NCI-H510A (cell line): Measurements from ENCODE around the gene DAB2IP.

ENCODE experiments used
- DNase-seq: peaks from one replicate; lab custom pipeline; 2025; lab: John Stamatoyannopoulos, UW

The DAB2IP gene

DNA sequence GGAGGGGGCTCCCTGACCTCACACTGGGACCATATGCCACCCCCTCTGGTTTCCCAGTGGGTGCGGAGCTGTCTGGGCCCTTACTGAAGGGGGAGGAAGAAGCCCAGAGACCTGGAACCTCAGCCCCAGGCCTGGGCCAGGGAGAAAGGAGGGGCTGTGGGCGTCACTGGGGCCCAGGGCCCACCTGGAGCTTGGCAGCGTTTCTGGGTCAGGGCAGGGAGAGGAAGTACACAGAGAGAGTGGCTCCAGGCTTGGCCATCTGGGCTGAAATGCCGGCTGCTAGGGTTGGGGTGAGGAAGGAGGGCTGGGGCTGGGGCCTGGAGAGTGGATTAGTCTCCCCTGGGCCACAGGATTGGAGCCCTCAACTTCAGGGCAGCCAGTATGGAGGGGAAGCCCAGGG, 6.4 kb upstream of the DAB2IP start:
- no peak for DNase-seq

DNA sequence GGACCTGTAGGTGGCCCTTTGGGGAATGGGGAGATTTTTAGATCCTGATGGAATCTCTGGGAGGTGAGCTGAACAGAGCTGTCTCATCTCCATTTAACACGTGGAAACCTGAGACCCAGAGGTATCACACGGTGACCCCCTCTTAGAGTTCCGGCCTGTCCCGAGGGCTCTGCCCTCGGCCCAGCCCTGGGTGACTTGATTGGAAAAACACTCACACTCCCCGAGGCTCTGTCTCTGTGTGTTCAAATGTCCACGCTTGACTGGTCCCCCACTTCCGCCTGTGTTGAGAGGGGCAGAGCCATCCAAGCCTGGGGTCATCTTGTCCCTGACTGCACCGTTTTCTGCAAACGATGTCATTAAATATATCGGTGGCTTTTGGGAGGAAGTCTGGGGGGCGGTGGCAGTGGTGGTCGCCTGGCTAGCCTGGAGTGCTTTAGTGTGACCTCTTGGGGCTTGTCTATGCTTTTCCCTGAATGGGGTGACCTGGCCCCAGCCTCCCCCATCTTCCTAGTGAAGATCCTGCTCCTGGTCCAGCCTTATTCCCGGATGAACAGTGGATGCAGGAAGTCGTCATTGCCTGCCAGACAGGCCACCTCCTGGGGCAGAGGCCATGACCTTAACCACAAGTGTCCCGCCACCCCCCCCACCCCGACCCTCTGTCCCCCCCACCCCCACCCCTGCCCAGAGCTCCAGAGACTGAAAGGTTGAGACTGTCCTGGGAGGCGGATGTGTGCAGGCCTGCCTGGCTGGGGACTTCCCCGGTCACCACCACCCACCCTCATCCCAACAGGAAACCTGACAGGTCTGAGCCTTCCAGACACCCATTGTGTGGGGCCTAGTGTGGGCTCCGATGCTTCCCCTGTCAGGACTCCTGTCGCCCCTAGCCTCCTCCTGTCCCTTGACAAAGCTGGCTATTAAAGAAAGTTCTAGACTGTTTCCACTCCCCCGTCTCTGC, 5.3 kb upstream of the DAB2IP start:
- no peak for DNase-seq

DNA sequence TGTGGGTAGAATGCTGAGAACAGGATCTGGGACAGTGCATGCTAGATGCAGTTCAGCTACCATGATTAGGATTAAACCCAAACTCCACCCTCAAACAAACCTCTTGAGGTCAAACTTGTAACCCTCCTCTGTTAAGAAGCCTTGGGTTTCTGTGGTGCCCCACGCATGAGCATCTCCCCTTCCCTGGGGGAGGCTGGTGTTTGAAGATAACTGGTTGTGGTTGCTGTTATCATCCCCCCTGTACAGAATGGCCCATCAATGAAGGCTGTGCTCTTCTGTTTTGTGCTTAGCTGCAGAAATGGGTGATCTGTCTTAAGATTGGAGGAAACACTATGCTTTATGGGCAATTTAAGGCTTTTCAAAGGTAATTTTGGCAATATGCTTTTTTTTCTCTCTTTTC, 4.4 kb upstream of the DAB2IP start:
- DNase-seq, result no peak

DNA sequence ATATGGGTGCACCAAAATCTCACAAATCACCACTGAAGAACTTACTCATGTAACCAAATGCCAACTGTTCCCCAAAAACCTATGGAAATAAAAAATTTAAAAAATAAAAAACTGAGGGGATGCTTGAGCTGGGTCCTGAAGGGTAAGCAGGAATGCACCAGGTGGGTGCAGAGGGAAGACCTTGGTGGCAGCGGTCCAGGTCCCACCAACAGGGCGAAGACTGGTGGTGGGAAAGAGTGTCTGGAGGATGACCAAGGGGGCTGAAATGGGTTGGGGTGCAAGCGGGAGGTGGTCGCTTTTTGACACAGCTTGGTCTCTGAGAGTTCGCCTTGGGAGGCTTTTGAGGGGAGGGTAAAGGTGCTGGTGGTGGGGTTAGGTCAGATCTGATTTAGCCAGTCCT, 3.3 kb upstream of the DAB2IP start:
- no peak for DNase-seq

DNA sequence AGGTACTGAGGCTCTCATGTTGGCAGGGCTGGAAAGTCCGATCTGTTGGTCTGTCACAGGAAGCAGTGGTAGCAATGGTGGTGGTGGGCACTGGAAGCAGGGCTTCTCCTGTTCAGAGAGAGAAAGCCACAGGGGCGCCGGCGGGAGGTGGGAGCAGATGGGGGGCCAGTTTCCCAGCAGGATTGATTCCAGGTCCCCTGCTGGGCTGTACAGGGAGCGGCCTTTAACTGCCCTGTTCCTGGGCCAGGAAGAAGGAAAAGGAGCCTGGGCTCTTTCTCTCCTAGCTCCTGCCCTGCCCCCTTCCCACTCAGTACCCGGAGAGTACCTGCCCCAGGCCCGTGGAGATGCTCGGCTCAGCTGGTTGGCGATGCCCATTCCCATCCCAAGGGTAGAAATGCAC, 2.6 kb upstream of the DAB2IP start:
- no peak for DNase-seq

DNA sequence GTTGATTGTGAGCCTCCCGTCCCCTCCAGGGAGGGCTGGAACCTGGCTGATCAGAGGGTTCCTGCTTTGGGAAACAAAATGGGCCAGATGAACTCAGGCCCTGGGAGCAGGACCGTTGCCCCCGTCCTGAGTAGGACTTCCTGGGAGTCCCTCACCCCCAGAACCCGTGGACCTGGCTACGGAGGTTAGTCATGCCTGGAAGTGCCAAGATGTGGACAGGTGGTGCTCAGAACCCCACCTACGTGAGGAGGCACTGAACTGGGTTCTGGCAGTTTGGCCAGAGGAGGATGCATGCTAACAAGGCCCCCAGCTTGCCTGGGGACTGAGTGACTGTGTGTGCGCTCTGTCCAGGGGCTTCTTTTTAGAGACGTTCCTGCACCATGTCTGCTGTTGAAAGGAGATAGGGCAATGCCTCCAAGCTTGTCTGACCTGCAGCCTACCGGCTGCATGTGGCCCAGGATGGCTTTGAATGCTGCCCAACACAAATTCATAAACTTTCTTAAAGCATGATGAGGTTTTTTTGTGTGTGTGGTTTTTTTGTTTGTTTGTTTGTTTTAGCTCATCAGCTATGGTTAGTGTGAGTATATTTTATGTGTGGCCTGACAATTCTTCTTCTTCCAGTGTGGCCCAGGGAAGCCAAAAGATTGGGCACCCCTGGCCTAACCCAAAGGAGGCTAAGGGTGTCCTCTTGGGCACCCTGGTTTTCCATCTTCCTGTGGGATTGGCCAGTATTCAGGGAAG, 1.8 kb upstream of the DAB2IP start:
- DNase-seq, result no peak

DNA sequence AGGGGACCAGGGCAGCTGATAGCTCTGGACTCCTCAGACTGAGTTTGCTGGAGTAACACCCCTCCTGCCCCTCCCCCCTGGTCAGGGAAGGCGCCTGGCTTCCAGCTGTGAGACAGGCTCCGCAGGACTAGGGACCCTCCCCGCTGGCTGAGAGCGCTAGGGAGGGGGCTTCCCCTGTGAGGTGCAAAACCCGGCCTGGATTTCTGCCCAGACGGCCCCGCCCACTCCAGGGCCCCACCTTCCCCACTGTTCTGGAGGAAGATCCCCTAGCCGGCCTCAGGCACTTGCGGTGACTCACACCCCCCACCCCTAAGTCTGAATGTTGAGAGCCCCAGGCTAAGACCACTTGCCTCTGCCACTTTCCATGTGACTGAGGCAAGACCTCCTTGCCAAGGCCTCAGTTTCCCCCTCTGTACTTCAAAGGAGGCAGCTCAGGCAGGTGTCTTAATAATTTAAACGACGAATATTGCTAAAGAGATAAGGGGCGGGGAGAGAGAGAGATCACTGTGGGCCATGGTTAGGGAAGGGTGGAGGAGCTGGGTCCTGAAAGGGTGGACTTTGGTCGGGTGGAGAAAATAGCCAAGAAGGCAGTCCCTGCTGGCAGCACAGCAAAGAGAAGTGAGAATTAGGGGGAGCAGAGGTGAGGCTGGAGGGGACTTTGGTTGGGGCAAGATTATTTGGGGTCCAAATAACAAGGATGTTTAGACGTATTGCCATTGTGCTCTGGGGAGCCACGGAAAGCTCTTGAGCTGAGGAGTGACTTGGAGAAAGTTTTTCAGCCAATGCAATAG, 1.0 kb upstream of the DAB2IP start:
- peak; percentile 82 for DNase-seq

DNA sequence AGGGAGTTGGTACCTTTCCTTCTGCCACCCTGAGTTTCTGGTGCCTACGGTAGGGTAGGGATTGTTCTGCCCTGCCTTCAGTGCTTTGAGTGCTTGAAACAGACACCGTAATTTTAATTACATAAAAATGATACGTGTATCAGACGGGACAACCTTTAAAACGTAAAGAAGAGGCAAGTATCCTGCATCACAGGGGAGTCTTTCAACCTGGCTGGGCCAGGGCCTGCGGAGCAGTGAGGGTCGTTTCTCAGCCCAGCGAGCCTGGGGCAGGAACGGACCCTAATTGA, 483 bp upstream of the DAB2IP start:
- DNase-seq, result no peak

DNA sequence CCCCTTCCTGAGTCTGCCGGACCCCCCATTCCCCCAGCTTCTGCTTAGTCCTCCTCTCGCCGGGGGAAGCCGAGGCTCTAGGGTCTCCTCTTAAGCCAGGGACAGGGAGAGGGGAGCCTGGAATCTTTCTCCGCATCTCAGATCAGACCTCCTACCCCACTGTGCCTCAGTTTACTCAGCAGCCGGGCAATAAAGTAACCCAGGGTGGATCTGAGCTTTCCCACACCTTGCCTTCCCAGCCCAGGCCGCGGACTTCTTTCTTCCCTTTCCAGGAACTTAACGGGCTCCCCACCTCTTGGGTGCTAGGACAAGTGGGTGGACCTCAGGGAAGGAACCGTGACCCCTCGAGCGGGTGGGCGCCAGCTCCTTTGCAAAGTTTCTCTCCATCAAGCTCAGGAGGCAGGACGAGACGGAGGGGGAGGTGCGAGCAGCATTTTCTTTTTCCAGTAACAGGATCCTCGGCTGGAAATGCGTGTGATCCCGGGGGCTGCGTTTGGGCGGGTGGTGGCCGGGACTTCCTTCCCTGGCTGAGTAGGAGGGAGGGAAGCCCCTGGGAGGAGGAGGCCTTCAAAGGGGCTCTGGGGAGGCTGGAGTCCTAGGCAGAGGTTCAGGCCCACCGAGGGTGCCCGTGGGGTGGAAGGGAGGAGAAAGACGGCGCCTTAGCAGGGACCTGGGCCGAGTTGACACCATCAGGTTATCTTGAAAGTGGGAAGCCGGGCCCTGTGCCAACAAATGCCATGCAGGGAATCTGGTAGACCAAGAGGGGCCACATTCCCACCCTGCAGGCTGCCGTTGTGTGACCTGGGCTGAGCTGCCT, 795 bp downstream of the DAB2IP start:
- DNase-seq, result no peak

DNA sequence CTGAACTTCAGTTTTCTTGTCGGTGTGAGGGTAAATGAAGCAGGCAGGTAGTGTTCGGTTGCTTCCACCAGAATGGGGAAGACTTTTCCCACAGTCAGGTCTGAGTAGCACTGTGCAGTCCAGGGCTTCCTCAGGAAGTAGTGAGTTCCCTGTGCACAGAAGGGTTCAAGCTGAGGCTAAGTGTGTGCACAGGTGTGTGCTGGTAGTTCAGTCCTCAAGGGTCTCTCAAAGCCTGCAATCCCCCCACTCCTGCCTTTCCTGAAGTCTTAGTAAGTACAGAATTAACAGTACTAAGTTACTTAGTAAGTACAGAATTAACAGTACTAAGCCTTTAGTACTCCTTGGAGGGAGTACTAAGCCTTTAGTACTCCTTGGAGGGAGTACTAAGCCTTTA, 1.4 kb downstream of the DAB2IP start:
- no peak for DNase-seq

DNA sequence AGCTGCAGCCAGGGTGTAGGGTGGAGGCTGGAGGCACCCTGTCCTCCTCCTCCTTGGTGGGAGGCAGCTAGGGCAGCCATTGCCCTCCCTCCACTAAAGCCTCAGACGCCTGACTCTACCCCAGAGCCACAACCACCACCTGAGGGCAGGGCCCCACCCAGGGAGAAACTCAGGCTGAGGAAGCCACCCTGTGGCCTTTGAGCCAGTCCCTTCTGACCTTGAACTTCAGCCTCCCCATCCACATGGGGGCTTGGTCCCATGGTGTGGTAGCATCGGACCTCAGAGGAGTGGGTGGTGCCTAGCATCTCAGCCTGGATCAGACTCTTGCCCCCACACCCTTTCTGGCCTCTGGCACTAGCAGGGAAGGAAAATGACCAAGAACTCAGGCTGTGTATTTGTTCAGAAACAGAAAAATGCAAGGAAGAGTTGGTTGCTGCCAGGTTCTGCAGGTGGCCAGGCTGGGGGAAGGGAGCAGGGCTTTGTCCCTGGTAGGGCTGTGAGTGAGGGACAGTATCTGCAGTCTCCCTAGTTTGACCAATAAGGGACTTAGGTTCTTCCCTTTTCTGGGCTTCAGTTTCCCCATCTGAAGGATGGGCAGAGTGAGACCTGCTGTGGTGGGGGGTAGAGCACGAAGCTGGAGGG, 3.2 kb downstream of the DAB2IP start:
- DNase-seq, result no peak

DNA sequence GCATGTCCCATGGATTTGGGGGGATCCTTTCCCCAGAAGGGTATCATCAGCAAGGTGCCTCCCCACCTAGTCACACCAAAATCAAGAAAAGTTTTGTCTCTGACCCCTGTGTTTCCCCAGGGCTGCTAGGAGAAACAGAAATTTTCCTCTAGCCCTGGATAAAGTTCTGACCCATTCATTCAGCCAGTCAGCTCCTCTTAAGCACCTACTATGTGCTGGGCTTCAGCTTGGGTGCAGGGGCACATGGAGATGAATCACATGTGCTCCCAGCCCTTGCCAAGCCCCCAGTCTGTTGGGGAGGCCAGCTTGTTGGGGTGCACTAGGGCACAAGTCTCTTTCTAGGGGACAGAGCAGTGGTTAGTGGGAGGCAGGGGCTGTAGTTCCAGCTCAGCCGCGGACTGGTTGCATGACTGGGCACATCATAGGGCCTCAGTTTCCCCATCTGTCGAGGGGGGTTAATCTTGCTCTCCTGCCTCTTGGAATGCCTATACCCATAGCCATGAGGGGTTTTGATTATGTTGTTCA, 3.9 kb downstream of the DAB2IP start:
- no peak for DNase-seq

DNA sequence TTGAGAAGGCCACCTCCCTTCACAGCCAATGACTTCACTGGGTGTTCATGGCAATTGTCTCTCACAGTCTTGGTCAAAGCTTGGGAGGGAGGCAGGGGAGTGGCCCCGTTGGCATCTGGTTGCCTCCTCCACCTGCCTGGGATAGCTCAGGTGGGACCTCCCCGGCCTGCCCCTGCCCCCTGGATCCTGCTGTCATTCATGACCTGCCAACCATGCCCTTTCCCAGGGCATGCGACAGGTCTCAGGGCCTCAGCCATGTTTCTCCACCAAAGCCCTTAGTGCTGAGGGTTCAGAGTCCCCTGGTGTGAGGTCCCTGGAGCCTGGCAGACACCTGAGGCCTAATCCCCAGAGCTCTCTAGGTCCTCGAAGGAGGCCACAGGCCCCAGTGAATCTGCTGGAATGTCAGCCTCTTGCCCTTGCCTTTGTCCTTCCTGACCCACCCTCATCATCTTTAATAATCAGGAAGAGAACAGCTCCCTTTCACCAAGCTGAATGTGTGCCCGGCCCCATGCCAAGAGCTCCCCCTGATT, 5.6 kb downstream of the DAB2IP start:
- DNase-seq, result no peak

DNA sequence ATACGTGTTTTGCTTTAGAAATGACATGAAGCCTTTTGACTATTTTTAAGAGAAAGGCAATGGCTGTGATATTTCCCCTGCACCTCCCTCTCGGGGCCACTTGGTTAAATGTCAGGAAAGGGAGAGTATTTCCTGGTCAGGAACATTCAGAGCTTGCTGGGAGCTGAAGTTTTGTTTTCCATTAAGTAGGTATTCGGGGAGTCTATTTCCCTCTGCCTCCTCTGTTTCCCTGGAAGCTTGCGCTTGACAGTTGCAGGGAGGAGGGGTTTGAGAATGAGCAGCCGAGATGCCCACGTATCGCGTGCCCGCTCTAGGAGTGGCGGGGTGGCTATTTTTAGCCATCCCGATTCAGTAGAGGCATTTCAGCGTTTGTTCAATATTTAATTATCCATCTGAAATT, 6.7 kb downstream of the DAB2IP start:
- no peak for DNase-seq

DNA sequence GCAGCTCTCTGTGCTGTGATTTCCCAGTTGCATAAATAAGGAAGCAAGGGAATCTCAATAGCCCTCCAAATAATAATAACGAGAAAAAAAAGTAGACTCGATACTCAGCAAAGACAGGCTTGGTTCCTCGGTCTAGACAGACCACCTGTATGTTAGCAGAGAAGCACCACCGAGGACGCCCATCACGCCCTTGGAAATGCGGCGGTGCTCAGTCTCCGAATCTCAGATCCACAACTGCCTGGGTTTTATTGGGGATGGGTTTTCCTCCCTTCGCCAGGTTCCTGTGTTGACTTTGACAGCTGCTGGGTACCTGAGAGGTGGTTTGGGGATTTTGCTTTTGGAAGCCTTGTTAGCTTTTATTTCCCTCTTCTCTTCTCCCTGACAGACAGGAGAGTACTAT, 7.2 kb downstream of the DAB2IP start:
- DNase-seq, result no peak

DNA sequence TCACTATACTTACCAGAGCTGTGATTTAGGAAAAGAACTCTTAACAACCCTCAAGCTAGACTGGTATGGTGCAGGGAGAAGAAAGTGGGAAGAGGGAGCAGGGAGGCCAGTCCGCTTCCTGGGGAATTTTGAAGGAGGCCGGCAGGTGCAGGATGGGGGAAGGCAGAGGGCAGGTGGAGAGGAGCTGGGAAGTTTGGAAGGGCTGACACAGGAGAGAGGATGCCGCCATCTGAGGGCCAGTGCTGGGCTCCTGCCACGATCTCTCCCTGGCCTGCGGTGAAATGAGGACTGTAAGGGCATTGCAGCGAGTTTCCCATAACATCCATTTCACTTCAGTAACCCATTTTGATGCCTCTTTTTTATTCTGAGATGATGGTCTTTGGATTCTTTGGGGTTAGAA, 8.9 kb downstream of the DAB2IP start:
- DNase-seq, result no peak

DNA sequence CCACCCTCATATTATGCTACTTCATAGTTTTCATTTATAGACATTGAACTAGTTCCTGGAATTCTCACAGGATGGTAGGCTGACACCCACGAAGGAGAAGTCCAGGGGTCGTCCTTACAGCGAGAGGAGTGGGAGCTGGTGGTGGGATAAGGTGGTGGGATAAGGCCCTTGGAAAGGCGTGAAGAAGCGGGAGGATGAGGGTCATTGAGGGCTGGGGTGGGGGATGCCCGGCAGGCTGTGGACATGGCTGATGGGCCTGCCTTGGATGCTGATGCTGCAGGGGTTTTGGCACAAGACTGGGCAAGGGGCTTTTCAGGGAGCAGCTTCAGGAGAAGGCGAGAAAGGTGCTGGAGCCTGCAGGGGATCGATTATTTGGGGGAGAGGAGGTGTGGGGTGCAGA, 9.4 kb downstream of the DAB2IP start:
- DNase-seq, result no peak

DNA sequence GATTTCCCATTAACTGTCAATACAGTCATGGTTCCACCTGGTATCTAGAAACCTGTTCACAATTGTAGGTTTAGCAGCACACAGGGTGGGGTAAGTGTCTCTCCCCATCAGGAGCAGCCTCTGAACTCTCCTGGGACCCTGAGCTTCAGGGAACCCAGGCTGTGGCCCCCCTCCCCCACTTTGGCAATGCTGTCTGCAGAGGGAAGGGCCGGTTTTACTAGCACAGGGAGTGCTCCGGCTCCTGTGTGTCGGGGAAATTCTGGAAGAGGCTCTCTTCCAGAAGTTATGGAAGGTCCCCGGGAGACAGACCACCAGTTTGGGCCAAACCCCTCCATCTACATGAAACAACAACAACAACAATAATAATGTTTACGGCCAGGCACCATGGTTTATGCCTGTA, 9.9 kb downstream of the DAB2IP start:
- DNase-seq, result no peak

DNA sequence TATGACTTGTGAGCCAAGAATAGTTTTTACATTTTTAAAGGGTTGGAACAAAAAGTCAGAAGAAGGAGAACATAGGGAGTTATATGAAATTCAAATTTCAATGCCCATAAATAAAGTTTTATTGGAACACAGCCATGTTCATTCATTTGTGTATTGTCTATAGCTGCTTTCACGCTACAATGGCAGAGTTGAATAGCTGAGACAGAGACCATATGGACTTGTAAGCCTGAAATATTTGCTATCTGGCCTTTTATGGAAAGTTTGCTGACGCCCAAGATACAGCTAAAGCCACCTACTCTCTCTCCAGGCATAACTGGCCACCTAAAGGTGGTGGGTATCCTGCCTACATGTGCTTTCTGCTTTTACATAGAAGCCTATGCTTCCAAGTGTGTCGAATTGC, 10.9 kb downstream of the DAB2IP start:
- DNase-seq, result no peak

DNA sequence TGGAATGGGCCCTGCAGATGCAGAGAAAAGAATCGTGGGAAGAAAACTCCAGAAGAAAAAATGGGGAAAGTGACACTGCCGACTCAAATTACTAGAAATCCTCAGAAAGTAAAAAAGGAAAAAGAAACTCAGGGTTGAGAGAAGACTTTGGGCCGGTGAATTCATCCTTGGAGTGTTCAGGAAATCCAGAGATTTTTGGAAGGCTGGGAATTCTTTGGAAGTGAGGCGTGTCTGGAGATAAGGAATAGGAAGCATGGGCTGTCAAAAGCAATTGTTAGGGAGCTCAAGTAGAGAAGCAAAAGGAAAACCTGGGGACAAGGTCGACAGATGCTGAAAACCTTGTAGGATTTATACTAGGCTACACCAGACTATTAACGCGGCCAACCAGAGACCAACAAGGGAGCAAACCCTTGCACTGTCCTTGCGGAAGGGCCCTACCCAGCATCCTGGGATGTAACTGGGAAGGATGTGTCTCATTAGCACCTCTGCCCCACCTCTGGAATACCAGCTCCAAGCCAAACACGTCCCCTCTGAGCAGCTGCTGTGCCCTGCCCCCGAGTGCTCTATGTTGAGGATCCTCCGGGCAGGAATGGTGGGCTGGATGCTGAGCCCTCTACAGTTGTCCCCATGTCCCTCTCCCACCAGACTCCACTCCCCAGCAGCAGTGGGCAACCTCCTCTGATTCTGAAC, 11.6 kb downstream of the DAB2IP start:
- DNase-seq, result no peak
